ENCODE results near the gene SSRP1.

SSRP1 gene

DNA sequence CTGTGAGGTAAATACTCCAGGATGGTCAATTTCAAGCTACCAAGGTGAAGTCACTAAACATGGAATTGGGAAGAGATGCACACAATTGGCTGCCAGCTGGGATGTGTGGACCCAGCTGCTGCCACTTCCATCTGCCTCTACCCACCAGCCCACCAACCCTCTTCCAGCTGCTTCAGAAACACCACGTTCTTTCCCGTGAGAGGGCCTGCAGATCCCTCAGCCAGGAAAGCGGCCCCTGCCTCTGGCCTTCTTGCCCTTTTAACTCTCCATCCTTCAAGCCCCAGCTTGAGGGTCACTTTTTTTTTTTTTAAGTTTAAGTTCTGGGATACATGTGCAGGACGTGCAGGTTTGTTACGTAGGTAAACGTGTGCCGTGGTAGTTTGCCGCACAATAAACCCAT is 25.3 kb upstream of the SSRP1 start:
- DNase-seq (ENCODE audit: insufficient read length, low spot score) = no peak
- FAIRE-seq = no peak

GRCh38 chr11:57359896-57360690 is 24.4 kb upstream of the SSRP1 start:
- DNase-seq (ENCODE audit: insufficient read length, low spot score) = no peak
- FAIRE-seq = no peak

GRCh38 chr11:57359396-57359795 is 23.7 kb upstream of the SSRP1 start:
- DNase-seq (ENCODE audit: insufficient read length, low spot score) (no peak), FAIRE-seq (no peak)

GRCh38 chr11:57358991-57359390 is 23.3 kb upstream of the SSRP1 start:
- DNase-seq (ENCODE audit: insufficient read length, low spot score) (no peak), FAIRE-seq (no peak)

- DNase-seq (ENCODE audit: insufficient read length, low spot score) (no peak), FAIRE-seq (no peak)
Measured at GRCh38 chr11:57358543-57358961, 22.9 kb upstream of the SSRP1 start.

- FAIRE-seq (no peak), DNase-seq (ENCODE audit: insufficient read length, low spot score) (no peak)
Measured at GRCh38 chr11:57357856-57358255, 22.2 kb upstream of the SSRP1 start.

- DNase-seq (ENCODE audit: insufficient read length, low spot score) = no peak
- no peak for FAIRE-seq
Measured at GRCh38 chr11:57357310-57357709, 21.6 kb upstream of the SSRP1 start.

- FAIRE-seq (no peak), DNase-seq (ENCODE audit: insufficient read length, low spot score) (no peak)
Measured at GRCh38 chr11:57356268-57356667, 20.6 kb upstream of the SSRP1 start.

- FAIRE-seq (peak; percentile 57), DNase-seq (ENCODE audit: insufficient read length, low spot score) (no peak)
Measured at GRCh38 chr11:57354699-57355098, 19.0 kb upstream of the SSRP1 start.

DNA sequence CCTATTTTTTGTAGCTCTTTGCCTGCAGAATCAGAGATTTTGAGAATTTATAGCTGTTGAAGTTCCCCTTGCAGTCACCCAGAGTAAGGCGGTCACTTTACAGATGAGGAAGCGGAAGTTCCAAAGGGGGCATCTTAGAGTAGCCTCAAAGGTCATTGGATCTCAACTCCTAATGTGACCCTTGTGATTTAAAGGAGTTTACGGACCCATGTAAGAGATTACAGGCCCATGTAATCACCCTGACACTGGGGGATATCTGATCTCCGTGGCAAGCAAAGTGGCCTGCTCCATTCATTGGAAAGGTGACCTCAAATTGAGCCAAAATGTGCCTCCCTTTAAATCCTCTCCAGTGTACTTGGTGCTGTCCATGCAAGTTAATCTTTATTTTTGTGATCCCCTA is 18.2 kb upstream of the SSRP1 start:
- no peak for FAIRE-seq
- no peak for DNase-seq (ENCODE audit: insufficient read length, low spot score)

GRCh38 chr11:57353446-57353845 is 17.8 kb upstream of the SSRP1 start:
- FAIRE-seq = no peak

GRCh38 chr11:57353036-57353435 is 17.3 kb upstream of the SSRP1 start:
- FAIRE-seq = no peak
- DNase-seq (ENCODE audit: insufficient read length, low spot score) = no peak

More at GRCh38 chr11:57353446-57353845, 17.8 kb upstream of the SSRP1 start:
- DNase-seq (ENCODE audit: insufficient read length, low spot score) = no peak

DNA sequence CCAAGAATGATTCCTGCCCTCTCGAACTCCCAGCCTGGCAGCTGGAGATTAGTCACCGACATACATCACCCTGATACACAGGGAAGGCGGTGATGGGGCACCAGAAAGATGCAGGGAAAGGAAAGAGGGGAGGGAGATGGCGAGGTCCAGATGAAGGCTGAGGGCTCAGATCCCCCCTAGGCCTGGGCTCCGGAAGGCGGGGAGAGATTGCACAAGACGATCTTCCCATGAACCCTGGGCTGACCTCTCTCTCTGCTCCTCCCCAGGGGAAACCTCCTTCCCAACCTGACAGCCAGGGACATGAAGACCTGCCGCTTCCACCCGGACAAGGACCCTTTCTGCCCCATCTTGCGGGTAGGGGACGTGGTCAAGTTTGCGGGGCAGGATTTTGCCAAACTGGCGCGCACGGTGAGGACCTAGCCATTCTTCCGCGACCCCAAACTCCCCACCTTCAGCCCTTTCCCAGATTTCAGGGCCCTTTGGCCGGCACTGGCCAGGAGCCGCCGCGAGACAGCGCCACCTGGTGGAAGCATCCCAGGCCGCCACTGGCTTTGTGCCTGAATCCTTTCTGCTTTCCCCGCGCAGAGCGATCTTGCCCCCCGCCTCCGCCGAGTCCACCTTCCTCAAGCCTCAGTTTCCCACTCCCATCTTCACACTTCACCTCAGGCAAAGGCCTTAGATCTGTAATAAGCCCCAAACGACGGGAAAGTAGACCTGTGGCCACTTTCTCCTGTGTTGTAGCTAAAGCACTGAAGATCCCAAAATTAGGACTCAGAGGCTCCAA is 14.0 kb upstream of the SSRP1 start:
- DNase-seq (ENCODE audit: insufficient read length, low spot score) = peak; percentile 69
- FAIRE-seq = no peak

DNA sequence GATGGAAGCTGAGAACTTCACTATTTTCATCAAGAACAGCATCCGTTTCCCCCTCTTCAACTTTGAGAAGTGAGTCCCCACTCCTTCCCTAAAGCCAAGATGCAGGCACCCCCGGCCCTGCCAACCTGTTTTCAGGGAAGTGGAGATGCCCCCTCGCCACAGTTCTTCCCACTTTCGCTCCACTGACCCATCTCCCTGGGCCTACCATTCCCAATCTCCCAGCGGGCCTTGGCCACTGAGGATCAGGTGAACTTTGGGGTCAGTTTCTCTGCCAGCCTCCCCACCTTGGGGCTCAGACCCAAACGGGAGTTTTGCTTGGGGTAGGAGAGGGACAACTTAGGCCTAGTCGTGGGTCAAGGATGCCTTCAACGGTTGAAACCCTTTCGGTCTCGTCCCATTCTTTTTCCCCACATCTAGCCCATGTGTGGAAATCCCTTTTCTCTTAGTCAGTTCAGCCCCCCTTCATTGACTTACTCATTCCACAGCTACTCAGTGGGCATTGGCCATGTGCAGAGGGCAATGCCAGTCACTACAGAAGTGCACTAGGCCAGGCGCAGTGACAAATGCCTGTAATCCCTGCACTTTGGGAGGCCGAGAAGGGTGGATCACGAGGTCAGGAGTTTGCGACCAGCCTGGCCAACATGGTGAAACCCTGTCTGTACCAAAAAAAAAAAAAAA is 13.1 kb upstream of the SSRP1 start:
- FAIRE-seq (no peak), DNase-seq (ENCODE audit: insufficient read length, low spot score) (no peak)

- FAIRE-seq = no peak
Measured at GRCh38 chr11:57348052-57348451, 12.4 kb upstream of the SSRP1 start.

GRCh38 chr11:57347336-57347735 is 11.6 kb upstream of the SSRP1 start:
- FAIRE-seq (no peak), DNase-seq (ENCODE audit: insufficient read length, low spot score) (no peak)

More at GRCh38 chr11:57348052-57348451, 12.4 kb upstream of the SSRP1 start:
- DNase-seq (ENCODE audit: insufficient read length, low spot score) = no peak

DNA sequence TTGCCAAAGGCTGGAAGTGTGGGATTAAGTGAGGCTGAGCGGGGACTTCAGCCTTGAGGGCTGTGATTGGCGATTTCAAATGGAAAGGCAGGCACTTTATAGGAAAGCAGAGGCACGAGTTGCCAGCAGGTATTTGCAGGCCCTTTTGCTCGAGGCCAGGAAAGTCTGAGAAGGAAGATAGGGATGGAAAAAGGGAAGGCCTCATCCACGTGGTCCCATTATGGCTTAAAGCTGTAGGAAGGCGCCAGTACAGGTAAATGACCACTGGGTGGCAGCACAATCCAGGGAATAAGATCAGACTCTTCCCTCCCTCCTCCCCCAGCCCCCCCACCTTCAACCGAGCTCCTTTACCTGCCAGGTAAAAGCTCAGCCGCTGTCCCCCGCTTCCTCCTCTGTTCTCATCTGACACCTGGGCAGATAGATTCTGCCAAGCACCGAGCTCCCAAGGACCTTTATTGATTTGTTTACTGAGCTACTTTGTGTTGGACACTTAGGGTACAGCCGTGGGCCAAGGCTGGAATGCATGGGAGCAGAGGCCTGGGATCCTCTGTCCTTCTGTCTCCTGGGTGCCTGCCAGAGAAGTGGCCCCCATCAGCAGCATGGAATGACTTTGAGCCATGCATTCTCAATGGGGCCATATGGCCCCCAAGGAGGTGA is 10.0 kb upstream of the SSRP1 start:
- FAIRE-seq (no peak), DNase-seq (ENCODE audit: insufficient read length, low spot score) (peak; percentile 64)

DNA sequence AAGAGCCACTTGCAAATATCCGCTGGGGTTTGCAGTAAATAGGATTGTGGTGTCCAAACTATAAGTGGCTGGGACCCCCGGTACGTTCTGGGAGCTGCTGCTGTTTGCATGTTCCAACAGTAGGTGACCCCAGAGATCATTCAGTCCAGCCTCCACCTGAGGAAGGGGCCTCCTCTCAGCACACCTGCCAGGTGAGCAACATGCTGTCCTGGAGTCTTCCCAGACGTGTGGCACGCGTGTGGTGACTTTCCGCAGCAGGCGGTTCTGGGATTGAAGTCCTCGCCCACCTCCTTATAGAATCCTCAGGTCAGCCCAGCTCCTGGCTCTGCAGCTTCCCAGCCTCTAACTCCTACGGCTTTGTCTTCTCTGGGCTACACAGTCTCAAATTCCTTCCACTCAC is 9.1 kb upstream of the SSRP1 start:
- no peak for FAIRE-seq

DNA sequence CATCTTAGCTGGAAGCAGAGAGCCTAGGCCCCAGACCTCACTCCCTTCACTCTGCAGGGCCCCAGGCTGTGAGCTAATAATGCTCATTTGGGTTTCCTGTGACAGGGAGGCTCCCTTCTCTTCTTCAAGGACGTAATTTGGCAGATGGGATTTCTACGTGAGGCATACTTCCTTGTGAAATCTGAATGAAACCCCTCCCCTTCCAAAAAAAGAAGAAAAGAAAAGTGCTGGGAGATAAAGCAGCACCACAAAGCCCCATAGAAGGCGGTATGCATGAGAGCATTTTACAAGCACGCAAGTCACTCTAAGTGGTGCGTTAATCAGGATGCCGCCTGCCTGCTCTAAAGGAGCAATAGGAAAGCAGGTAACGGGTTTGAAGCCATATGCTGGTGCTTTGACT is 8.1 kb upstream of the SSRP1 start:
- no peak for FAIRE-seq
- DNase-seq (ENCODE audit: insufficient read length, low spot score) = no peak

More for the DNA sequence above, 9.1 kb upstream of the SSRP1 start:
- no peak for DNase-seq (ENCODE audit: insufficient read length, low spot score)

- DNase-seq (ENCODE audit: insufficient read length, low spot score) (no peak), FAIRE-seq (no peak)
Measured at GRCh38 chr11:57342702-57343101, 7.0 kb upstream of the SSRP1 start.

GRCh38 chr11:57341250-57341808 is 5.6 kb upstream of the SSRP1 start:
- no peak for DNase-seq (ENCODE audit: insufficient read length, low spot score)
- FAIRE-seq = no peak

All from HTR-8/SVneo (cell line).